ENCODE data around the gene PRKAR1B. TPM values are rescaled to one million over a fixed set of nuclear protein-coding genes. Genes with fewer than 3 reads are reported as not detected.

Gene PRKAR1B
- total RNA-seq, 4 donors from 2014 or later, result 1.2 to 12.5 (median 3.6) TPM

DNA sequence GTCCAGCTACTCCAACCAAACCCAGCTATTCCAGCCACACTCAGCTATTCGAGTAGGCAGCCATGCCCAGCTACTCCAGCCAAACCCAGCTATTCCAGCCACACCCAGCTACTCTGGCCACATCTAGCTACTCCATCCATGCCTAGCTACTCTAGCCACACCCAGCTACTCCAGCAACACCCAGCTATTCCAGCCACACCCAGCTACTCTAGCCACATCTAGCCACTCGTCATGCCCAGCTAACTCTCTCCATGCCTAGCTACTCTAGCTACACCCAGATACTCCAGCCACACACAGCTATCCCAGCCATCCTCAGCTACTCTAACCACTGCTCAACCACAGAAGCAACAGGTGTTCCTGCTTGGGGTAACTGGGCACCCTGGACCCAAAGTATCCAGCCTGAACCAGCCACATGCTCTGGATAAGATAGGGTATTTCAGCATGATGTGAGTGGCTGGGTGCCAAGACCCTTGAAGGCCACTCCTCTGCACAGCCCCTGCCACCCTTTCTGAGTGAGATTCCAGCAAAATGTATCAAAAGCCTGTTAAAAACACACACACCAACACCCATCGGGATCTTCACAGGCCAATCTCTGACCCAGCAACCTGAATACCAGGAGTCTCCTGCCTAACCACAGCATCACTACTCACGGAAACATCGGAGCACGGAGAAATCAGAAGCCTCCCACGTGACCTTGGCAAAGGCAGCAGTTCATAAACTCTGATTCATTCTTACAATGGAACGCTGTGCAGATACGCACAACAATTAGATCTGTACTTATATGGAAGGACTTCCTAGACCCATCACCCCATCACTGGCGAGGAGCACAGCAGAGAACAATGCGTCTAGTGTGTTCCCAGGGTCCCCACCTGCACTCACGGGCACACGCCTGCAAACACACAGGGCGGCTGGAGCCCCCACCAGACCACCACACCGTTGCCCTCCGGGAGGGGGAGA lies 52.3 kb downstream of the PRKAR1B start:
- no peaks in the 10 kb centered on the region for H3K27me3 ChIP-seq
- no peaks in the 10 kb centered on the region for H3K36me3 ChIP-seq
- no peak for DNase-seq
- H3K27ac ChIP-seq, result no peak overlapping the region
- no peaks in the 10 kb centered on the region for H3K4me1 ChIP-seq
- no peak overlapping the region for H3K4me3 ChIP-seq
- no peak for ATAC-seq
- TF ChIP-seq POLR2A (IDR thresholded peaks at IDR 0.05), result no peak
- TF ChIP-seq, protein P1, sequence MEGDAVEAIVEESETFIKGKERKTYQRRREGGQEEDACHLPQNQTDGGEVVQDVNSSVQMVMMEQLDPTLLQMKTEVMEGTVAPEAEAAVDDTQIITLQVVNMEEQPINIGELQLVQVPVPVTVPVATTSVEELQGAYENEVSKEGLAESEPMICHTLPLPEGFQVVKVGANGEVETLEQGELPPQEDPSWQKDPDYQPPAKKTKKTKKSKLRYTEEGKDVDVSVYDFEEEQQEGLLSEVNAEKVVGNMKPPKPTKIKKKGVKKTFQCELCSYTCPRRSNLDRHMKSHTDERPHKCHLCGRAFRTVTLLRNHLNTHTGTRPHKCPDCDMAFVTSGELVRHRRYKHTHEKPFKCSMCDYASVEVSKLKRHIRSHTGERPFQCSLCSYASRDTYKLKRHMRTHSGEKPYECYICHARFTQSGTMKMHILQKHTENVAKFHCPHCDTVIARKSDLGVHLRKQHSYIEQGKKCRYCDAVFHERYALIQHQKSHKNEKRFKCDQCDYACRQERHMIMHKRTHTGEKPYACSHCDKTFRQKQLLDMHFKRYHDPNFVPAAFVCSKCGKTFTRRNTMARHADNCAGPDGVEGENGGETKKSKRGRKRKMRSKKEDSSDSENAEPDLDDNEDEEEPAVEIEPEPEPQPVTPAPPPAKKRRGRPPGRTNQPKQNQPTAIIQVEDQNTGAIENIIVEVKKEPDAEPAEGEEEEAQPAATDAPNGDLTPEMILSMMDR (IDR thresholded peaks at IDR 0.05 in 4 of 5, conservative IDR thresholded peaks at IDR 0.05 in 1 of 5), result no peak
- intact Hi-C loops (cut with DNase I; ENCODE audit: low total_unique reads) (no loop called here), in situ Hi-C loops (cut with MboI; ENCODE audit: low sequenced_read_pairs in 4 of 4) (no loop called here)
- H3K9me3 ChIP-seq, result no peaks in the 10 kb centered on the region

DNA sequence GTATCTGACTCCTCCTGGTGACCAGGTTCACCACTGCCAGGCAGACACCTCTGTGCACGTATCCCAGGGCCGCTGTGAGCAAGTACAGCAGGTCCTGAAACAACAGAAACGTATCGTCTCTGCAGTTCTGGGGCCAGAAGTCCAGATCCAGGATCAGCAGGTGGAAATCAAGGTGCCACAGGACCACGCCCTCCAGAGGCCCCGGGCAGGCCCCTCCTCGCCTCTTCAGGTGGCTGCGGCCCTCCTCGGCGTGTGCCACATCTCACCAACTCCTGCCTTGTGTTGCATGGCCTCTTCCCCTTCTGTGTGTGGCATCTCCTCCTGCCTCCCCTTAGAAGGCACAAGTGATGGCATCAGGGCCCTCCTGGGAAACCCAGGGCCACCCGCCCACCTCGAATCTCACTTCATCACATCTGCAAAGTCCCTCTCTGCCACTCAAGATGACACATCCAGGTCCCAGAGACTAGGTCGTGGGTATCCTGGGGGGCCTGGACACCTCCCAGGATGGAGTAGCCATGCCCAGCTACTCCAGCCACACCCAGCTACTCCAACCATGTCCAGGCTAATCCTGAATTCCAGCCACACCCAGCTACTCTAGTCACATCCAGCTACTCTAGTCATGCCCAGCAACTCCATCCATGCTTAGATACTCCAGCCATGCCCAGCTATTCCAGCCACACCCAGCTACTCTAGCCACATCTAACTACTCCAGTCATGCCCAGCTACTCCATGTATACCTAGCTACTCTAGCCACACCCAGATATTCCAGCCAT lies 53.2 kb downstream of the PRKAR1B start:
- in situ Hi-C loops (cut with MboI; ENCODE audit: low sequenced_read_pairs in 4 of 4), result no loop called here
- TF ChIP-seq, protein P1 (IDR thresholded peaks at IDR 0.05 in 4 of 5, conservative IDR thresholded peaks at IDR 0.05 in 1 of 5), result no peak
- no peak for TF ChIP-seq POLR2A (IDR thresholded peaks at IDR 0.05)
- no peak for DNase-seq
- no peak overlapping the region for H3K27ac ChIP-seq
- no peaks in the 10 kb centered on the region for H3K4me1 ChIP-seq
- no peak for ATAC-seq
- H3K36me3 ChIP-seq, result no peaks in the 10 kb centered on the region
- no peak overlapping the region for H3K4me3 ChIP-seq
- no peaks in the 10 kb centered on the region for H3K9me3 ChIP-seq
- intact Hi-C loops (cut with DNase I; ENCODE audit: low total_unique reads), result no loop called here
- H3K27me3 ChIP-seq, result no peaks in the 10 kb centered on the region

DNA sequence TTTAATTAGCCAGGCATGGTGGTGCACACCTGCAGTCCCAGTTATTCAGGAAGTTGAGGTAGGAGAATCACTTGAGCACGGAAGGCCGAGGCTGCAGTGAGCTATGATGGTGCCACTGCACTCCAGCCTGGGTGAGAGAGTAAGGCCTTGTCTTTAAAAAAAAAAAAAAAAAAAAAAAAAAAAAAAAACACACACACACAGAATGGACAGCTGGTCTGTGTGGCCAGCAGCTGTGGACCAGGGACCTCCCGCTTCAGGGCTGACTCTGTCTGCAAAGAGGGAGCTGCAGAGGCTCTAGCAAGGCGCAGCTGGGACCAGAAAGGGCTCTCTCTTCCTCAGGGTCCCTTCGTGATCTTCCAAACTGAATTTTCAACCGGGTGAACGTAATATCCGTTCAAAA lies 54.2 kb downstream of the PRKAR1B start:
- intact Hi-C loops (cut with DNase I; ENCODE audit: low total_unique reads), result no loop called here

DNA sequence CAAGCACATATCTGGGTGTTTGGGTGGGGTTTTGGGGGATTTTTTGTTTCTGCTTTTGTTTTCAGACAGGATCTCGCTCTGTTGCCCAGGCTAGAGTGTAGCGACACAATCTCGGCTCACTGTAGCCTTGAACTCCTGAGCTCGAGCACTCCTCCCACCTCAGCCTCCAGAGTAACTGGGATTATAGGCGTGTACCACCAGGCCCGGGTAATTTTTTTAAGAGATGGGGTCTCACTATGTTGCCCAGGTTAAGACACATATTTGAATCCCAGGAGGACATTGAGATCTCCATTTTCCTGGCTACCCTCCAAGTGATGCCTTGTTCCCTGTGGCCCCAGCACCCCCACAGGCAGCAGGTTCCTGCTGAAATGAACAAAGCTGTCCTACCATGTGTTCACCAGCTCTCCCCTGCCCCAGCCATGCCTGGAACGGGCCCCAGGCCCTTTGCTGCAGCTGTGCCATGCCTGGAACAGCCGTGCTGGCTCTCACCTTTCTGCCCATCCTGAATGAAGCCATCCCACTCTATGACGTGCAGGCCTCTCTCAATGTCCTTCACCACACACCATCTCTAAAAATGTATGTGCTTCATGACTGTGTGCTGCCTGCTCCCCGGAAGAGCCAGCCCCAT lies 55.6 kb downstream of the PRKAR1B start:
- H3K27me3 ChIP-seq, result no peaks in the 10 kb centered on the region
- DNase-seq, result no peak
- no peaks in the 10 kb centered on the region for H3K36me3 ChIP-seq
- no peaks in the 10 kb centered on the region for H3K9me3 ChIP-seq
- no peak overlapping the region for H3K4me3 ChIP-seq
- no peak overlapping the region for H3K27ac ChIP-seq
- intact Hi-C loops (cut with DNase I; ENCODE audit: low total_unique reads) (no loop called here), in situ Hi-C loops (cut with MboI; ENCODE audit: low sequenced_read_pairs in 4 of 4) (no loop called here)
- no peak for TF ChIP-seq POLR2A (IDR thresholded peaks at IDR 0.05)
- TF ChIP-seq, protein P1 (IDR thresholded peaks at IDR 0.05 in 4 of 5, conservative IDR thresholded peaks at IDR 0.05 in 1 of 5), result no peak
- no peak for ATAC-seq
- H3K4me1 ChIP-seq, result peaks cover 0 to 9% of the 10 kb centered on the region in 2 donors

More for the DNA sequence above, 54.2 kb downstream of the PRKAR1B start:
- no peaks in the 10 kb centered on the region for H3K36me3 ChIP-seq
- in situ Hi-C loops (cut with MboI; ENCODE audit: low sequenced_read_pairs in 4 of 4), result no loop called here
- peaks cover 0 to 7% of the 10 kb centered on the region in 2 donors for H3K4me1 ChIP-seq
- no peak overlapping the region for H3K4me3 ChIP-seq
- ATAC-seq (no peak), DNase-seq (no peak)
- no peak overlapping the region for H3K27ac ChIP-seq
- TF ChIP-seq, protein P1 (IDR thresholded peaks at IDR 0.05 in 4 of 5, conservative IDR thresholded peaks at IDR 0.05 in 1 of 5), result no peak
- no peak for TF ChIP-seq POLR2A (IDR thresholded peaks at IDR 0.05)
- H3K9me3 ChIP-seq, result no peaks in the 10 kb centered on the region
- H3K27me3 ChIP-seq, result no peaks in the 10 kb centered on the region

All from gastrocnemius medialis (tissue), 4 donors.